ENCODE measurements around the gene ATF5.

The ATF5 gene

GRCh38 chr19:49891393-49891792 is 37.6 kb upstream of the ATF5 start:
- Histone ChIP-seq H3K36me3 (ENCODE audit: control insufficient read depth, insufficient read depth, low read length) (peaks cover 29% of the 10 kb centered on the region), H3K4me3 (replicated peaks; ENCODE audit: low read depth, low read length) (no peak overlapping the region)
- TF ChIP-seq CTCF (IDR thresholded peaks at IDR 0.05; ENCODE audit: insufficient read depth, low read length, poor library complexity, severe bottlenecking): no peak

GRCh38 chr19:49892716-49893115 is 36.3 kb upstream of the ATF5 start:
- Histone ChIP-seq H3K27me3 (replicated peaks; ENCODE audit: control insufficient read depth, insufficient read depth, low read length) (no peaks in the 10 kb centered on the region), H3K4me3 (replicated peaks; ENCODE audit: low read depth, low read length) (peak overlapping the region; percentile 49), H3K36me3 (ENCODE audit: control insufficient read depth, insufficient read depth, low read length) (peaks cover 29% of the 10 kb centered on the region)
- no peak for TF ChIP-seq CTCF (IDR thresholded peaks at IDR 0.05; ENCODE audit: insufficient read depth, low read length, poor library complexity, severe bottlenecking)
- DNase-seq (ENCODE audit: extremely low read depth, insufficient read length): no peak

More at GRCh38 chr19:49891393-49891792, 37.6 kb upstream of the ATF5 start:
- DNase-seq (ENCODE audit: extremely low read depth, insufficient read length): no peak
- H3K27me3 ChIP-seq (replicated peaks; ENCODE audit: control insufficient read depth, insufficient read depth, low read length): no peaks in the 10 kb centered on the region

- no peak for TF ChIP-seq CTCF (IDR thresholded peaks at IDR 0.05; ENCODE audit: insufficient read depth, low read length, poor library complexity, severe bottlenecking)
- H3K27me3 ChIP-seq (replicated peaks; ENCODE audit: control insufficient read depth, insufficient read depth, low read length): no peaks in the 10 kb centered on the region
- H3K36me3 ChIP-seq (ENCODE audit: control insufficient read depth, insufficient read depth, low read length): peaks cover 27% of the 10 kb centered on the region
- no peak for DNase-seq (ENCODE audit: extremely low read depth, insufficient read length)
- peak overlapping the region; percentile 80 for H3K4me3 ChIP-seq (replicated peaks; ENCODE audit: low read depth, low read length)
Observed at GRCh38 chr19:49894011-49894664, 34.9 kb upstream of the ATF5 start.

GRCh38 chr19:49894879-49895565 is 34.0 kb upstream of the ATF5 start:
- H3K27me3 ChIP-seq (replicated peaks; ENCODE audit: control insufficient read depth, insufficient read depth, low read length): no peaks in the 10 kb centered on the region
- peaks cover 19% of the 10 kb centered on the region for H3K36me3 ChIP-seq (ENCODE audit: control insufficient read depth, insufficient read depth, low read length)
- H3K4me3 ChIP-seq (replicated peaks; ENCODE audit: low read depth, low read length): peak overlapping the region; percentile 80
- DNase-seq (ENCODE audit: extremely low read depth, insufficient read length): no peak
- TF ChIP-seq CTCF (IDR thresholded peaks at IDR 0.05; ENCODE audit: insufficient read depth, low read length, poor library complexity, severe bottlenecking): no peak

- Histone ChIP-seq H3K4me3 (replicated peaks; ENCODE audit: low read depth, low read length) (peak overlapping the region; percentile 80), H3K36me3 (ENCODE audit: control insufficient read depth, insufficient read depth, low read length) (peaks cover 15% of the 10 kb centered on the region), H3K27me3 (replicated peaks; ENCODE audit: control insufficient read depth, insufficient read depth, low read length) (no peaks in the 10 kb centered on the region)
- no peak for DNase-seq (ENCODE audit: extremely low read depth, insufficient read length)
- peak; percentile 4 for TF ChIP-seq CTCF (IDR thresholded peaks at IDR 0.05; ENCODE audit: insufficient read depth, low read length, poor library complexity, severe bottlenecking)
Observed at GRCh38 chr19:49895566-49896297, 33.3 kb upstream of the ATF5 start.

All from GM06990 (cell line).